HG03521 (cell line): ENCODE results near the gene VMAC.
"Not testable (repeated sequence)": the region's sequence is repeated elsewhere in the genome, so short reads cannot be mapped to it uniquely, and the experiment has no call there.

ENCODE experiments used
- ATAC-seq: cut with Tn5 transposase; IDR thresholded peaks from one replicate; pipeline ENCODE4 v1.9.1; 2021; ENCODE audit warnings: mild to moderate bottlenecking, moderate library complexity; ENCODE audit not compliant: unreplicated experiment

Gene VMAC

DNA sequence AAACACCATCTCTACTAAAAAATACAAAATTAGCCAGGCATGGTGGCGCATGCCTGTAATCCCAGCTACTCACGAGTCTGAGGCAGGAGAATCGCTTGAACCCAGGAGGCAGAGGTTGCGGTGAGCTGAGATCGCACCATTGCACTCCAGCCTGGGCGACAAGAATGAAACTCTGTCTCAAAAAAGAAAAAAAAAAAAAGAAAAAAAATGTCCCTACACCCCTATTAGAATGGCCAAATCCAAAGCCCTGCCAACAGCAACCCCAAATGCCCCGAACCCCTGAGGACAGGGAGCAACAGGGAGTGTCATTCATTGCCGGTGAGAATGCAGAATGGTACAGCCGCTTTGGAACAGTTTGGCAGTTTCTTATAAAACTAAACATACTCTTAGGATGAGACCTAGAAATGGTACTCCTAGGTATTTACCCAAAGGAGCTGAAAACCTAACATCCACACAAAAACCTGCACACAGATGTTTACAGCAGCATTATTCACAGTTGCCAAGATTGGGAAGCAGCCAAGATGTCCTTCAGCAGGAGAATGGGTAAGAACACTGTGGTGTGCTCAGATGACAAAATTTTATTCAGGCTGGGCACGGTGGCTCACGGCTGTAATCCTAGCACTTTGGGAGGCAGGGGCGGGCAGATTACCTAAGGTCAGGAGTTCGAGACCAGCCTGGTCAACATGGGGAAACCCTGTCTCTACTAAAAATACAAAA lies 21.4 kb upstream of the VMAC start:
- ATAC-seq: not testable (repeated sequence)

DNA sequence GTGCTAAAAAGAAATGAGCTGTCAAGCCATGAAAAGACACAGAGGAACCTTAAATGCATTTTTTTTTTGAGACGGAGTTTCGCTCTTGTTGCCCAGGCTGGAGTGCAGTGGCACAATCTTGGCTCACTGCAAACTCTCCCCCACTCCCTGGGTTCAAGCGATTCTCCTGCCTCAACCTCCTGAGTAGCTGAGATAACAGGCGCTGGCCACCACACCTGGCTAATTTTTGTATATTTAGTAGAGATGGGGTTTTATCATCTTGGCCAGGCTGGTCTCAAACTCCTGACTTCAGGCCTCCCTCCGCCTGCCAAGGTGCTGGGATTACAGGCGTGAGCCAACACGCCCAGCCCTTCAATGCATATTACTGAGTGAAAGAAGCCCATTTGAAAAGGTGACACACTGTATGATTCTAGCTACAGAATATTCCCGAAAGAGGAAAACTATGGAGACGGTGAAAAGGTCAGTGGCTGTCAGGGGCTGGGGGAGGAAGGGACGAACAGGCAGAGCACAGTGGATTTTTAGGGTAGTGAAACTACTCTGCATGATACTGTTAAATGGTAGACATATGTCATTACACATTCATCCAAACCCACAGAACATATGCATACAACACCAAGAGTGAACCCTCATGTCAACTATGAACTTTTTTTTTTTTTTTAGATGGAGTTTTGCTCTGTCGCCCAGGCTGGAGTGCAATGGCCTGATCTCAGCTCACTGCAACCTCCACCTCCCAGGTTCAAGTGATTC lies 20.4 kb upstream of the VMAC start:
- not testable (repeated sequence) for ATAC-seq

DNA sequence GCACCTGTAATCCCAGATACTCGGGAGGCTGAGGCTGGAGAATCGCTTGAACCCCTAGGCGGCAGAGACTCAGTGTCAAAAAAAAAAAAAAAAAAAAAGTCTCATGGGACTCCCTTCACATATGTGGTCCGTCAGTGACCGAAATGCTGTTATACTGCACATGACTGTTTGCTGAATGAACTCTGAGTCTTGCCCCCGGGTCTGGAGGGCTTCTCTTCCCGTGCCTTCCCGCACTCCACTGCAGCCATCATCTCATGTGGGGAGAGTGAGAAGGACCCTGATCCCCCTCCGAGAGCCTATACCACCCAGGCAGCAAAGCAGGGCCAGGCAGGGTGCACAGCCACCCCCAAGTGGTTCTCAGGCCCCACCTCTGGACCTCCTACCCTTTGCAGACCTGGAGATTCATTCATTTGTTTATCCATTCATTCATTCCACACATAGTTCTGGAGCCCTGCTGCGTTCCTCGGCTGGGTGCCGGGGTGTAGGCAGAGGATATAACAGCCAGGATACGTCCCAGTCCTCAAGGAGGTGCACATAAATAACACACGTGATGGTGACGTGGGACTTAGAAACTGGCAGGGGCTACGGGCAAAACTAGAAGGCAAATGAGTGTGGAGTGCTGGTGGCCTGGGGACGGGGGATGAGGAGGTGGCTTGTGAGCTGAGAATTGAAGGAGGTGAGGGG lies 15.2 kb upstream of the VMAC start:
- no peak for ATAC-seq

DNA sequence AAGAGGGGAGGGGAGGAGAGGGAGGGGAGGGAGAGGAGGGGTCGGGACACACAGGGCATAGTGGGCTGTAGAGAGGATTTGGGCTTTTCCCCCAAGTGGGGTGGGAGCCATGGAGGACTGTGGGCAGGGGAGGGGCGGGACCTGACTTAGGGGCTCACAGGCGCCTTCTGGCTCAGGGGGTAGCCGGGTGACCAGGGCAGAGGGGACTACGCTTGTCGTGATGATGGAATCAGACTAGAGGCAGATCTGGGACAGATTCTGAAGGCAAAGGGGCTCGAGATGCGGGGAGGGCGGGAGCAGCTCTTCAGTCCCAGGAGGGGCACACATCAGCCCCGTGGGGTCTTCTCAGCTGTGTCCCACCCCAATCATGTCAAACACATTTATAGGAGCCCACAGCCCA lies 14.6 kb upstream of the VMAC start:
- ATAC-seq: no peak

DNA sequence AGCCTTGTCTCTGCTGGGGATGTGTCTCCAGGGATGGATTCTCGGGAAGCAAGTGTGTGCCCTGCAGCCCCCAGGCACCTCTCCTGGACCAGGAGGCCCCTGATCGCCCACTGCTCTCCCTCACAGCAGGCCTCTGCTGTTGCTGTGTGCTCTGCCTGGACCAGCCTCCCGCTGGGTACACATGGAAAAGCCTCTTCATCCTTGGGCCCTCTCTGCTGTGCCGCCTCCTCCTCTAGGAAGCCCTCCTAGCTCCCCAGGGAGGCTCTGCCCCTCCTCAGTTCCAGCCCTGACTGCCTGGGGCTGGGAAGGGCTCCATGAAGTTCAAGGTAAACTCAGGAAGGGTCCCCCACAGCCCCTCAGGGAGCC lies 13.1 kb upstream of the VMAC start:
- ATAC-seq: no peak

DNA sequence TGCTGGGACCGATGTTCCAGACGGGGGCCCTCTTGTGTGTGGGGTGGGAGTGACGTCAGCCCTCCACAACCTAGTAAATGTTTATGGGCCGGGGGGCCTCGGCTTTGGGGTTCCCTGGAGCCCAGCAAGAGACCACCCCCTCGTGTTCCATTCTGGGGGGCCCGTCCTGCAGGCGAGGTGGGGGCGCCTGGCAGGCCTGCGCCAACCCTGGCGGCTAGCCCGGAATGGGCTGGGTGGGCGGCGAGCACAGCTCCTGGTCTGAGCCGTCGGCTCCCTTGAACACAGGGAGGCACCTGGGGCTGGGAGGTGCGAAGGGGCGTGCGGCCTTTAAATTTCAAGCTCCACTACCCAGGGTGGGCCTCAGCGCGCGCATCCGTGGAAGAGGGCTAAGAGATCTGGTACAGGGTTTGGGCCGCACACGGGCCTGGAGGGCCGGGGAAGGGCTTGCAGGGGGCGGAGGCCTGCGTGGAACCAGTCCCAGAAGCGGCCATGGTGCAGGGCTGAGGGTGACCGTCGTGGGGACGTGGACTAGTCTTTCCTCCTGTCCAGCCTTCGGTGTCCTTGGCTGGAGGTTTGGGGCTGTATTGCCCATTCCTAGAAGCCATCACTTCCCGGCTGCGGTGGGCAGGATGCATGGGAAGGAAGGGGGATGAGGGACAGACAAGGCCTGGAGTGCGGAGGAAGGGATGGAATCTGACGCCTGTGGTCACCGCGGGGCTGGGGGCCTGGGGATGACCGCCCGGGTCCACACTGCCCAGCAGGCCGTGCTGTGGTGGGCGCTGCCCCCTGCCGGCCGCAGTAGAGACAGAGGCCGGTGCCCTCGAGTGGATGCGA lies 12.5 kb upstream of the VMAC start:
- no peak for ATAC-seq

DNA sequence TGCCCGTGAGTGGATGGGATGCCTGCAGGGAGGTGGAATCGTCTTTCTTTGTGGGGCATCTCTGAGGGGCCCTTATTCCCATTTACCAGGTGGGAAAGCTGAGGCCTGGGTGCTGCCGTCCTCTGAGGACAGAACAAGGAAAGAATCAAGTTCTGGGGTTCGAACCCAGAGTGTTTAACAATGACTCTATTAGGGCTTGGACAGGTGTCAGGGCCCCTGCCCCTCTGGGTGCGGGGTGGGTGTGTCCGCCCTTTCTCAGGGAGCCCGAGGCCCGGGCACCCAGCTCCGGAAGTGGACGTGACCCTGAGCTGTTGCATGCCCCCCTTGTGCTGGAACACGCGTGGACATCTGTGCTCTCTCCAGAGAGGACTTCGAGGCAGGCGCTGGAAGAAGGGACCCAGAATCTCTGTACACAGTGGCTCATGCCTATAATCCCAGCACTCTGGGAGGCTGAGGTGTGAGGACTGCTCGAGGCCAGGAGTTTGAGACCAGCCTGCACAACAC lies 11.8 kb upstream of the VMAC start:
- no peak for ATAC-seq

DNA sequence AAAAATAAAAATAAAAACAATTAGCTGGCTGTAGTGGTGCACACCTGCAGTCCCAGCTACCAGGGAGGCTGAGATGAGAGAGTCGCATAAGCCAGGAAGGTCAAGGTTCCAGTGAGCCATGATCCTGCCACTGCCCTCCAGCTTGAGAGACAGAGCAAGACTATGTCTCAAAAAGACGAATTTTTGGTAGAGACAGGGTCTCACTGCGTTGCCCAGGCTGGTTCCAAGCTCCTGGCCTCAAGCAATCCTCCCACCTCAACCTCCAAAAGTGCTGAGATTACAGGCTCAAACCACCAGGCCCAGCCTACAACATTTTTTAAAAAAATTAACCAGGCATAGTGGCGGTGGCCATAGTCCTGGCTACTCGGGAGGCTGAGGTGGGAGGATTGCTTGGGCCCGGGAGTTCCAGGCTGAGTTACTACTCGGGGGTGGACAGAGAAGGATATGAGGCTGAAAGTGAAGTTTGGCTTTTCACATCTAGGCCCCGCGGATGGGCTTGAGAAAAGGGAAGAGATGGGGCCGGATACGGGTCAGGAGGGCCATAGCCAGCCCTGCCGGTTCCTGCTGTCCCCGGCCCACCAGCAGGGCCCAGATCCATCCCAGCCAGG lies 11.3 kb upstream of the VMAC start:
- ATAC-seq: no peak

DNA sequence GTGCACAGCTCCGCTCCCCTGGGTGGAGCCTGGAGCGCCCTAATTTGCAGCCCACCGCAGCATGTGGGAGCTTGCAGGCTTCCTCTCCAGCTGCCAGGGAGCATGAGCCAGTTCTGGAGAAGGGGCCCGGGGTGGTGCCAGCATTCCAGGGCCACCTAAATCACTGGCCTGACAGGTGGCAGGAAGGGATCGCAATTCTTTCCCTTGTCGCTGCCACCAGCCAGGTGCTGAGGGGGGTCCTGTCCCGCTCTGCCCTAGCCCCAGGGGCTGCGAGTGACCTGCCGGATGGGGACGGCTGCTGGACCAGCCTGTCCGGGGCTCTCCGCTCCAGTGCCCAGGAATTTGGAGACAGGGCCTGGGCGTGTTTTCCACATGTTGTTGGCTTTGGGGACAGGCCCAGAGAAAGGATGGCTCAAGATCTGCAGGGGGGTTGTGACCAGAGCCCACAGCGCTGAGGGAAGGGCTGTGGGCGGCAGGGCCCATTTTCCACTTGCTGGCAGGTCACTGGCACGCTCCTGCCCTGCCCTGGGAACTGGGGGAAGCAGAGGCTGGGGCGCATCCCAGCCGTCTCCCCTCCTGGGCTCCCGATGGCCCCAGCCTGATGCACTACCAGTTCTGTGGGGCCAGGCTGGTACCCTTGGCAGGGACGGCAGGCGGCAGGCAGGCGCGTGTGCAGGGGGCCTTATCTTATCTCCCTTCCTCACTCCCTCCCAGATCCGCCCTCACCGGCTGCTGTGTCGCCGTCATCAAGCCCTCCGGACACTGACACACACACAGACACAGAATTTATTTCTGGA lies 10.6 kb upstream of the VMAC start:
- ATAC-seq: no peak

DNA sequence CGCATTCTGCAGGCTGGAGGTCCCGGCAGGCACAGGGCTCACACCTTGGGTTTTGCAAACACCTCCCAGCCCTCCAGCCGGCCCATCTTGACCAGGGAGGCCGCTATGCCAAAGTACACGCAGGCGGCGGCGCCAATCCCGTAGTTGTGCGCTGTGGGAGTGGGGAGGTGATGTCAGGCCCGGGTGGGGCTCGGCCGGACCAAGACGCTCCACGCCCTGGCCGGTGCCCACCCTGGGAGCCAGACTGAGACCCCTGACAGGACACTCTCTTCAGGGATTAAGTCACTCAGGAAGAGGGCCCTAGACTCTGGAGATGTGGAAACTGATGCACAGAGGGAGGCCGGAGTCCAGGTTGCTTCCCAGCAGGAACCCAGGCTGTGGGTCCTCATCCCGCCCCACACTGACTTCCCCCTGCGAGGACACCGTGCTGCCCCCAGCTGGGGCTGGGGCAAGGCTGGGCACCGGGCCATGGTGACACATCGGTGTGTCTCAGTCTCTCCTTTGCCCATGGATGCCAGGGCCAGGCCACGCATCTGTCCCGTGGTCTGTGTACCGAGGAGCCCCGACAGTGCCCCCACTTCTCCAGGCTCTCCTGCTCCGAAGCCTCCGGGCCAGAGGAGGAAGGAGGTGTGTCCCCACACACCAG lies 9.8 kb upstream of the VMAC start:
- no peak for ATAC-seq

DNA sequence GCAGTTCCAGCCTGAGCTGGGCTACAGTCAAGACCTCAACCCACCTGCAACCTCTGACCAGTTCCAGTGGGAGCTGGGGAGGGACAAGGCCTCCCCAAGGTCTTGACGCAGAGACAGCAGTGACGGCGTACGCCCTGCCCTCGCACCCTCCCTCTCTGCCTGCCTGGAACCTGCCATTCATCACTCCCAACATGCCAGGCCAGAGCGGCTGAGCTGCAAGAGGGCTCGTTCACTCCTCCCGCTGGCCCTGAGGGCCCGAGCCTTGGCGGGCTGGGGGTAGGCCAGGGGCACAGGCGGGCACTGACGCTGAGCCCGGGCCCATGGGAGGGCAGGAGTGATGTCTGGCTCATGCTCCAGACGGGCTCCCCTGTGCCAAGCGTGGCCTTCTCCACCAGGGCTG lies 9.3 kb upstream of the VMAC start:
- ATAC-seq: no peak

DNA sequence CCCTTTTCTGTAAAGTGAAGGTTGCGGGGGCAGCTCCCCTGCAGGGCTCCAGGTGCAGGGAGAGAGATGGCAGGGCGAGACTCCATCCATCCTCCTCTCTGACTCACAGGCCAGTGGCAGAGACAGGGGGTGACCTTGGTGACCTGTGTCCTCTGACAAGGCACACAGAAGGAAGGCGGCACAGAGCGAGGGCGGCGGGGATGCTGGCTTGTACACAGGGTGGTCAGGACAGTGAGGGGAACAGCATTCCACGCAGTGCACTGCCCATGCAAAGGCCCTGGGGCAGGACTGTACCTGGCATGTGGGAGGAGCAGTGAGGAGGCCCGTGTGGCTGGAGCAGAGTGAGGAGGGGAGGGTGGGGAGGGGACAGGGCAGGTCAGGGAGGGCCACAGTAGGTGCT lies 8.8 kb upstream of the VMAC start:
- no peak for ATAC-seq

DNA sequence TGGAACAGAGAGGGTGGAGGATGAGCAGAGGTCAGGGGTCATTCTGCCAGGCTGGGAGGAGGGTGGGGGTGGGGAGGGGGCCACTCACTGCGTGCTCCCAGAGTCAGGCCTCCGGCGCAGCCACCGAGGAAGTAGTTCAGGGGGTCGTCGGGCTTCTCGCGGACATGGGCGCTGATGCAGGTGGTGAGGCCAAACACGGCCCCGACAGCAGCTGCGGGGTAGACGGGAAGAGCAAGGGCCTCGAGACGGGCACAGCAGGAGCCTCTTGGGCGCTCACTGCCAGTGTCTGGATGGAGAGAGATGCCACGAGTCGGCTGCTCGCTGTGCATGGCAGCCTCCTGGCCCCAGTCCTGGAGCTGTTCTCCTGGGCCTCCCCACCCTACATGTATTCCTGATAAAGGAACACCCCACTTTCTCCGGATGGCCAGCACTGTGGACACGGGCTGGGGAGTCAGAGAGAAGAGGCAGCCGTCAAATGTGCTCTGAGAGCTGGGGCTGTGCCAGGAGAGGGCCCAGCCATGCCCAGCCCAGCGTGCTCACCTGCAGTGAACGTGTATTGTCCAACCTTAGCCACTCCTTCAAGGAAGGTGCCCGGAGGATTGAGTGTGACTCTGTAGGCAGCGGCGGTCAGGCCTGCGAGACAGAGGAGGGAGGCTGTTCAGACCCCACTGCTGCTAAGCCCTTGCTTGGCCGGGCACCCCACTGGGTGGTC lies 8.2 kb upstream of the VMAC start:
- no peak for ATAC-seq

DNA sequence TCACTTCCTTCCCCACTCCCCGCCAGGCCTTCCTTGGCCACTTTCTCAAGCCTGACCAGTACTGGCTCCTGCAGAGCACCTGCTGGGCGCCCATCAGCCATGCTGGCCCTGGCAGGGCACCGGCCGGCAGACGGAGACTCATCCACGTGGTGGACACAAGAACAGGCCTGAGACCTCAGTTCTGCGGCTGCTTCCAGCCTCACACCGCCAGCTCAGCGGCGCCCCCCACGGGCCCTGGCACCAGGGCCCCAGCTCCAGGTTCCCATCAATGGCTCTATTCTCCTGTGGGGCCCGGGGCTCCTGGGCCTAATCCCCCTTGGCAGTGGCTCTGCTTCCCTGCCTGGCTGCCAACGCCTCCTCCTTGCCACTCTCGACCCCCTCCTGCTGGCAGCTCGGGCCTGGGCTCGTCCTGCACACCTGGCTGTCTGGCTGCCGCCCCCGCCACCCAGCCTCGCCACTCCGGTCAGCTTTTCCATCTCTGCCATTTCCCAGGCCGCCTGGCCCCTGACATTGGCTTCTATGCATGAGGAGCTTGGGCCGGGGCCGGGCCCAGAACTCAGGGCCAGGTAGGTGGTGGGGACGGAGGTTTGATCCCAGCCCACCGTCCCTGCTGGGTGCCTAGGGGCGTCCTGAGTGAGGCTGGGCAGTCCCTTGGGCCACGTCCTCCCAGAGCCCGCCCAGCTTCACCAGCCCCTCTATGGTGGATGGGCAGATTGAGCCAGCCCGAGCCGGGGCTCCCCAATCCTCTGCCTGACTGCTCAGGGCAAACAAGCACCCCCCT lies 7.3 kb upstream of the VMAC start:
- no peak for ATAC-seq

DNA sequence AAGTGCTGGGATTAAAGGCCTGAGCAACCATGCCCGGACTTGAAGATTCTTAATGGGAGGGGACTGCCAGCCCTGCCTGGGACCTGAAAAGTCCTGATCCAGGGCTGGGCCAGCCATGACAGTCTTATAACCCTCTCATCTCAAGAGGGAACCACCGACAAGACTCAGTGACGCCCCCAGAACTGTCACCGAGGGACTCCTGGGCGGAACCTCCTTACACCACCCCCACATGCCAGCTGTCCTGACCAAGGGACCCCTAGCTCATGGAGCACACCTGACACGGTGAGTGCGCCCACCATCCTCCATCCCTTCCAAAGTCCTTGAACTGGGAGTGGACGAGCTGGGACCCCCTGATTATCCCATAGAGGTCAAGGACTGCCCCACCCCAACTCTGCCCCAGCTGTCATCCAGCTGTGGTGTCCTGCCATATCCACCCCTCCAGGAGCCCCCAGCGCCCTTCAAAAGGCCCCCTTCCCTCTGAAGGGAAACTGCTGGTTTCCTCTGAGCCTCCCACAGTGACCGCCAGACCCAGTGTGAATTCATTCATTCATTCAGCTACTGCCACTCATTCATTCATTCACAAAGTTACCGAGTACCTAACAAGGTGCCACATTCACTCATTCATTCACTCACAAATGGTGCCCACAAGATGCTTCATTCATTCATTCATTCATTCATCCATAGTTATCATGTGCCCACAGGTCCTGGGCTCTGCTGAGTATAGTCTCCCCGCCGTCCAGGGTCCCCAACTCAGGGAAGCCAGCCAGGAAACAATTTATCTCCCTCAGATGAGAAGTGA lies 4.7 kb upstream of the VMAC start:
- ATAC-seq: no peak

DNA sequence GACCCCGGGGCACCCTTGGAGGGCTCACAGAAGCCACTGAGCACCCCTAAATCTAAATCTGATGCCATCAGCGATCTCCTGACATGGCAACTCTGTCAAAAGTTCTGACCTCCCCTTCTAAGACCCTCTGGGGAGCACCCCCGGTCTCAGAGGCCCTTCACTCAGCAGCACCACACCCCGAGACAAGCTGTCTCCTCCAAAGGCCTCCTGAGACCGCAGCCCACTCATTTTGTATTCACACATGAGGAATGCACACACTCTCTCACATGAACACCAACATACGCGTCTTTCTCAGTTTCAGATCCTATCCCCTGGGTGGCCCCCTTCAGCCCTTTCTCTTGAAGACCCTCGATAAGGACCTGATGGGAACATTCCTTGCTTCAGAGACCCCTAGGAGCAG lies 3.7 kb upstream of the VMAC start:
- ATAC-seq: no peak

DNA sequence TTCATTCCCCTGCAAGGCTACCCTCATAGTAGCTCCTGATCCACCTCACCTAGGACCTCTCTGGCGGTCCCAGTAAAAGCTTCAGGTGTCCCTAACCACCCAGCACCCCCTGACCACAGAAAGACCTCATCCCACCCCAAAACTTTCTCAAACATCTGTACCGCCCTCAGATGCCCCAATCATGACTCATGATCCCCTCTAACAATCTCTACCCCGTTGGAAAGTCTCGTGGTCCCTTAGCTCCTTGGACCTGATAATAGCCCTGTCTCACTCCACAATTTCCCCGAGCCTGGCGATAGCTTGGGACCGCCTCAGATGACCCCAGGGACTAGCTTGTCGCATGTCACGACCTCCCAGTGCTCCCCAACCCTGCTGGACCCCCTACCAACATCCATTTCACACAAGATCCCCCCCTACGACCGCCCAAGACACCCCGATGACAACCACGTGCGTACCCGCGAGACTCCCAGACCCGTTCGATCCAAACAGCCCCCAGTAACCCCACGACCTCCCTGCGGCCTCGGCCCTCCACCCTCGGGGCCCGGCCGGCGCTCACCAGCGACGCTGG lies 1.5 kb upstream of the VMAC start:
- no peak for ATAC-seq
